Measurements from ENCODE around the gene PHEX.

The PHEX gene

DNA sequence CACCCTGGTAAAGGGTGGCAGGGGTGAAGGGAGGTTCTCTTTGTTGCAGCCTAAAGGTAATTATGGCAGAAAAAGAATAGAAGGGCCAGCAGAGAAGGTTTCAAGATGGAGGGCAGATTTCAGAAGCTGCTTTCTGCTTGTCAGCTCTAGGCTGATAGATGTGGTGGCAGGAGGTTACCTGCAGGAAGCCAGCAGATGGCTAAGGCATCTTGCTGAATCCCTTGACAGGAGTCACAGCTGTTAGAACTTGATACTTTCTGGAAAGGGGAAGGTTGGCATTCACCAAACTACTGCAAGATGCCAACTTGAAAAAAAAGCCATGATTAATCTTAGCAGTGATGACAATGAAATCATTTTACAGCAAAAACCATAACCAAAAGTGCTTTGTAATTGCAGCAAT is 171.1 kb downstream of the PHEX start:
- TF ChIP-seq, protein P1, sequence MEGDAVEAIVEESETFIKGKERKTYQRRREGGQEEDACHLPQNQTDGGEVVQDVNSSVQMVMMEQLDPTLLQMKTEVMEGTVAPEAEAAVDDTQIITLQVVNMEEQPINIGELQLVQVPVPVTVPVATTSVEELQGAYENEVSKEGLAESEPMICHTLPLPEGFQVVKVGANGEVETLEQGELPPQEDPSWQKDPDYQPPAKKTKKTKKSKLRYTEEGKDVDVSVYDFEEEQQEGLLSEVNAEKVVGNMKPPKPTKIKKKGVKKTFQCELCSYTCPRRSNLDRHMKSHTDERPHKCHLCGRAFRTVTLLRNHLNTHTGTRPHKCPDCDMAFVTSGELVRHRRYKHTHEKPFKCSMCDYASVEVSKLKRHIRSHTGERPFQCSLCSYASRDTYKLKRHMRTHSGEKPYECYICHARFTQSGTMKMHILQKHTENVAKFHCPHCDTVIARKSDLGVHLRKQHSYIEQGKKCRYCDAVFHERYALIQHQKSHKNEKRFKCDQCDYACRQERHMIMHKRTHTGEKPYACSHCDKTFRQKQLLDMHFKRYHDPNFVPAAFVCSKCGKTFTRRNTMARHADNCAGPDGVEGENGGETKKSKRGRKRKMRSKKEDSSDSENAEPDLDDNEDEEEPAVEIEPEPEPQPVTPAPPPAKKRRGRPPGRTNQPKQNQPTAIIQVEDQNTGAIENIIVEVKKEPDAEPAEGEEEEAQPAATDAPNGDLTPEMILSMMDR (IDR thresholded peaks at IDR 0.05; ENCODE audit: low read depth, low read length) = no peak
- TF ChIP-seq EZH2phosphoT487 (IDR thresholded peaks at IDR 0.05; ENCODE audit: low read depth) = no peak
- Histone ChIP-seq H4K20me1 (ENCODE audit: insufficient read depth, low read length) (no peaks in the 10 kb centered on the region), H3K4me1 (ENCODE audit: low read length) (no peaks in the 10 kb centered on the region), H3K9ac (ENCODE audit: low read length) (no peak overlapping the region), H3K27ac (ENCODE audit: low read length) (no peak overlapping the region), H3K9me3 (ENCODE audit: insufficient read depth, low read length) (no peaks in the 10 kb centered on the region), H3K27me3 (ENCODE audit: low read depth, low read length) (no peaks in the 10 kb centered on the region), H3K36me3 (replicated peaks; ENCODE audit: low read depth, low read length) (no peaks in the 10 kb centered on the region), H3K4me3 (ENCODE audit: low read length) (no peak overlapping the region), H2AFZ (ENCODE audit: low read depth, low read length) (no peak overlapping the region), H3K79me2 (ENCODE audit: low read length) (no peaks in the 10 kb centered on the region), H3K4me2 (ENCODE audit: low read length) (no peak overlapping the region)

DNA sequence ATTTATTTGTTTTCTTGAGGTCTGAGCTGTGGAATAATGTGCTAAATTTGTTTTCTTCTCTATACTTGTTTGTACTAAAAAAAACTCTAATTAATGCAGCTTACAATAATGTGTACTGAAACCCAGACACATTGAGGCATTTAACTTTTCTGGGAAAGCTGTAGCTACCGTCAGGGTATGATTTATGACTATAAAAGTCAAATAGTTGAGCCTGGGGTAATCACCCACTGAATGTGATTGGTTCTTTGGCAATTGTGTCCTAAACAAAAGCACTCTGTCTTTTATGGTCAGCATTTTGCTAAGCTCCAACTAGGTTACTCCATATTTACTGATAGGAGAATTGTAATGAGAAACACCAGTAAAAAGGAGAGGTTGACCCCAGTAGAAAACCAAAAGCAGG is 174.7 kb downstream of the PHEX start:
- Histone ChIP-seq H3K27me3 (ENCODE audit: low read depth, low read length) (no peaks in the 10 kb centered on the region), H3K36me3 (replicated peaks; ENCODE audit: low read depth, low read length) (no peaks in the 10 kb centered on the region), H3K9me3 (ENCODE audit: insufficient read depth, low read length) (no peaks in the 10 kb centered on the region), H3K4me1 (ENCODE audit: low read length) (no peaks in the 10 kb centered on the region), H4K20me1 (ENCODE audit: insufficient read depth, low read length) (no peaks in the 10 kb centered on the region), H2AFZ (ENCODE audit: low read depth, low read length) (no peak overlapping the region), H3K4me2 (ENCODE audit: low read length) (no peak overlapping the region), H3K27ac (ENCODE audit: low read length) (no peak overlapping the region), H3K9ac (ENCODE audit: low read length) (no peak overlapping the region), H3K79me2 (ENCODE audit: low read length) (no peaks in the 10 kb centered on the region), H3K4me3 (ENCODE audit: low read length) (no peak overlapping the region)
- TF ChIP-seq, protein P1 (IDR thresholded peaks at IDR 0.05; ENCODE audit: low read depth, low read length) = no peak
- no peak for TF ChIP-seq EZH2phosphoT487 (IDR thresholded peaks at IDR 0.05; ENCODE audit: low read depth)

DNA sequence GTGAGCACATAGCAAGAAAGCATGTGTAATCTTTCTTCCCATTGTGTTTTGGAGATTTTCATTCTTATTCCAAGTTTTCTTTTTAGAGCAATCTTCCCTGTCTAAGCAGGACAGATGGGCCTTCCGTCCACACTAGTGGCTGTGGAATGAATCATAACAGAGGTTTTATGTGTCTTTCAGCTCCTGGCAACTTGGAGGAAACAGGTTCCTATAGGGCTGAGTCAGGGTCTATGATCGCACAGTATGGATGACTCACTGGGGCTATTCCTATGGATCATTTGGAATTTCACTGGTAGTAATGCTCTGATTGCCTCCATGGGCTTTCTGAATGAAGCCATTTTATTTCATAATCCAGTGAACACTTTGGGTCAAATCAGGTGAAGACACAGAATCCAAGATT is 188.8 kb downstream of the PHEX start:
- H3K27ac ChIP-seq (ENCODE audit: low read length) = no peak overlapping the region

DNA sequence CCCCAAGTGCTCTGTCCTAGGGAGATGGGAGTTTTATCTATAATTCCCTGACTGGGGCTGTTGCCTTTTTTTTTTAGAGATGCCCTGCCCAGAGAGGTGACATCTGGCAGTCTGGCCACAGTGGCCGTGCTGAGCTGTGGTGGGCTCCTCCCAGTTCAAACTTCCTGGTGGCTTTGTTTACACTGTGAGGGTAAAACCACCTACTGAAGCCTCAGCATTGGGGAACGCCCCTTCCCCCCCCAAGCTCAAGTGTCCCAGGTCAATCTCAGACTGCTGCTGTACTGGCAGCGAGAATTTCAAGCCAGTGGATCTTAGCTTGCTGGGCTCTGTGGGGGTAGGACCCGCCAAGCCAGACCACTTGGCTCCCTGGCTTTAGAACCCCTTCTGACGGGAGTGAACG is 202.3 kb downstream of the PHEX start:
- Histone ChIP-seq H3K9me3 (ENCODE audit: insufficient read depth, low read length) (no peaks in the 10 kb centered on the region), H3K4me1 (ENCODE audit: low read length) (no peaks in the 10 kb centered on the region), H3K9ac (ENCODE audit: low read length) (no peak overlapping the region), H3K79me2 (ENCODE audit: low read length) (no peaks in the 10 kb centered on the region), H3K36me3 (replicated peaks; ENCODE audit: low read depth, low read length) (no peaks in the 10 kb centered on the region), H3K4me2 (ENCODE audit: low read length) (no peak overlapping the region), H3K4me3 (ENCODE audit: low read length) (no peak overlapping the region), H2AFZ (ENCODE audit: low read depth, low read length) (no peak overlapping the region), H3K27me3 (ENCODE audit: low read depth, low read length) (no peaks in the 10 kb centered on the region), H3K27ac (ENCODE audit: low read length) (no peak overlapping the region), H4K20me1 (ENCODE audit: insufficient read depth, low read length) (no peaks in the 10 kb centered on the region)
- no peak for TF ChIP-seq EZH2phosphoT487 (IDR thresholded peaks at IDR 0.05; ENCODE audit: low read depth)
- TF ChIP-seq, protein P1 (IDR thresholded peaks at IDR 0.05; ENCODE audit: low read depth, low read length) = no peak

More for the DNA sequence above, 188.8 kb downstream of the PHEX start:
- no peak overlapping the region for H2AFZ ChIP-seq (ENCODE audit: low read depth, low read length)
- H3K4me1 ChIP-seq (ENCODE audit: low read length) = no peaks in the 10 kb centered on the region
- no peak overlapping the region for H3K9ac ChIP-seq (ENCODE audit: low read length)
- H3K9me3 ChIP-seq (ENCODE audit: insufficient read depth, low read length) = no peaks in the 10 kb centered on the region
- H3K27me3 ChIP-seq (ENCODE audit: low read depth, low read length) = no peaks in the 10 kb centered on the region
- H3K4me2 ChIP-seq (ENCODE audit: low read length) = no peak overlapping the region
- no peaks in the 10 kb centered on the region for H3K79me2 ChIP-seq (ENCODE audit: low read length)
- no peaks in the 10 kb centered on the region for H4K20me1 ChIP-seq (ENCODE audit: insufficient read depth, low read length)
- no peak overlapping the region for H3K4me3 ChIP-seq (ENCODE audit: low read length)
- H3K36me3 ChIP-seq (replicated peaks; ENCODE audit: low read depth, low read length) = no peaks in the 10 kb centered on the region
- no peak for TF ChIP-seq EZH2phosphoT487 (IDR thresholded peaks at IDR 0.05; ENCODE audit: low read depth)
- TF ChIP-seq, protein P1 (IDR thresholded peaks at IDR 0.05; ENCODE audit: low read depth, low read length) = no peak

Data from OCI-LY3 (cell line).